Thyroid gland (tissue), 4 donors: ENCODE data around the gene HNRNPLL. TPM values are rescaled to one million over a fixed set of nuclear protein-coding genes. Genes with fewer than 3 reads are reported as not detected.

Experiments
- DNase-seq, 2 donors: peaks; one replicate each; pipeline ENCODE4 v3.0.0-alpha.2; 2019
- H3K27ac ChIP-seq, 3 donors: fragments of 200-600 bp; sonication (generic); 1 replicate in 2 of 3; 2 replicates in 1 of 3; pipeline ENCODE4 v1.5.1; 2016 to 2019; ENCODE audit warnings: mild to moderate bottlenecking in 1 of 3, moderate library complexity in 1 of 3
- H3K27me3 ChIP-seq: fragments of 200-600 bp; sonication (generic); one replicate; pipeline ENCODE4 v1.5.1; 2019
- H3K36me3 ChIP-seq, 2 donors: fragments of 200-600 bp; sonication (generic); one replicate each; pipeline ENCODE4 v1.5.1; 2016 to 2019
- H3K4me1 ChIP-seq, 2 donors: fragments of 200-600 bp; sonication (generic); one replicate each; pipeline ENCODE4 v1.5.1; 2017 to 2019
- H3K4me3 ChIP-seq, 3 donors: fragments of 200-600 bp; sonication (generic); replicated peaks in 1 of 3; 1 replicate in 2 of 3; 2 replicates in 1 of 3; pipeline ENCODE4 v1.5.1; 2016; ENCODE audit warnings: mild to moderate bottlenecking in 1 of 3
- H3K9me3 ChIP-seq: fragments of 200-600 bp; sonication (generic); one replicate; pipeline ENCODE4 v1.5.1; 2017
- CTCF ChIP-seq, 6 experiments: fragments of 200-600 bp in 3 of 6; fragments of 450-650 bp in 3 of 6; sonication (generic) in 3 of 6; IDR thresholded peaks; one replicate each; pipeline ENCODE4 v1.5.1; 2016 to 2019; ENCODE audit warnings: antibody characterized with exemption in 6 of 6, mild to moderate bottlenecking in 2 of 6, inconsistent platforms in 1 of 6, moderate library complexity in 1 of 6
- POLR2A ChIP-seq, 2 donors: fragments of 450-650 bp; IDR thresholded peaks; one replicate each; pipeline ENCODE4 v1.6.1; 2017; ENCODE audit warnings: antibody characterized with exemption in 2 of 2, mild to moderate bottlenecking in 2 of 2, moderate library complexity in 1 of 2
- WGBS, 2 donors: methylation state at CpG; one replicate each; pipeline ENCODE4 v1.1.5; 2017; 5-methylcytosine and 5-hydroxymethylcytosine counted together
- intact Hi-C: fragments of 100-400 bp; cut with DNase I; formaldehyde crosslinking; loops from one replicate; pipeline ENCODE4 v1.15.1; 2023
- total RNA-seq, 4 donors: library from RNA; depleted of rRNA; stranded (reverse); fragments of >200 nt; gene quantifications; one replicate each; pipeline ENCODE4 v1.2.3, GENCODE V29; 2016

Gene HNRNPLL
- total RNA-seq, 4 donors from 2014 or later = 60.1 to 85.1 (median 64.3) TPM

- H3K27me3 ChIP-seq = no peaks in the 10 kb centered on the region
- H3K36me3 ChIP-seq = no peaks in the 10 kb centered on the region
- H3K27ac ChIP-seq = no peak overlapping the region
- intact Hi-C loops = no loop called here
- no peaks in the 10 kb centered on the region for H3K9me3 ChIP-seq
- DNase-seq = no peak
- 76 to 89% methylated on average over 1 of the region's 1 CpG for WGBS, 2 donors
- no peak for TF ChIP-seq POLR2A (IDR thresholded peaks at IDR 0.05)
- TF ChIP-seq CTCF (IDR thresholded peaks at IDR 0.05) = no peak
- H3K4me3 ChIP-seq = no peak overlapping the region
- no peaks in the 10 kb centered on the region for H3K4me1 ChIP-seq
These were observed 27.0 kb upstream of the HNRNPLL start for GRCh38 chr2:38629684-38630083.

- Histone ChIP-seq H3K4me1 (no peaks in the 10 kb centered on the region), H3K27me3 (no peaks in the 10 kb centered on the region)
These were observed 24.7 kb upstream of the HNRNPLL start for GRCh38 chr2:38627391-38627790.

GRCh38 chr2:38626326-38627035 is 23.8 kb upstream of the HNRNPLL start:
- TF ChIP-seq CTCF (IDR thresholded peaks at IDR 0.05) = no peak
- no peak for TF ChIP-seq POLR2A (IDR thresholded peaks at IDR 0.05)
- Histone ChIP-seq H3K27me3 (no peaks in the 10 kb centered on the region), H3K4me1 (no peaks in the 10 kb centered on the region), H3K4me3 (no peak overlapping the region), H3K9me3 (no peaks in the 10 kb centered on the region), H3K36me3 (no peaks in the 10 kb centered on the region), H3K27ac (no peak overlapping the region)
- WGBS, 2 donors = 88 to 92% methylated on average over 7 of the region's 7 CpGs
- DNase-seq = no peak
- intact Hi-C loops = no loop called here

More at GRCh38 chr2:38627391-38627790, 24.7 kb upstream of the HNRNPLL start:
- intact Hi-C loops = no loop called here
- no peak for DNase-seq
- Histone ChIP-seq H3K36me3 (no peaks in the 10 kb centered on the region), H3K9me3 (no peaks in the 10 kb centered on the region), H3K27ac (no peak overlapping the region), H3K4me3 (no peak overlapping the region)
- TF ChIP-seq CTCF (IDR thresholded peaks at IDR 0.05) (no peak), POLR2A (IDR thresholded peaks at IDR 0.05) (no peak)
- WGBS, 2 donors = 76 to 78% methylated on average over 4 of the region's 4 CpGs

GRCh38 chr2:38622210-38622609 is 19.5 kb upstream of the HNRNPLL start:
- no peak overlapping the region for H3K4me3 ChIP-seq
- no peaks in the 10 kb centered on the region for H3K9me3 ChIP-seq
- H3K27ac ChIP-seq = no peak overlapping the region
- H3K36me3 ChIP-seq = no peaks in the 10 kb centered on the region
- DNase-seq = no peak
- 90% methylated on average over 3 of the region's 3 CpGs for WGBS, 2 donors
- H3K27me3 ChIP-seq = no peaks in the 10 kb centered on the region
- H3K4me1 ChIP-seq = peaks cover 5 to 19% of the 10 kb centered on the region in 2 donors
- no peak for TF ChIP-seq POLR2A (IDR thresholded peaks at IDR 0.05)
- no peak for TF ChIP-seq CTCF (IDR thresholded peaks at IDR 0.05)
- intact Hi-C loops = no loop called here

- Histone ChIP-seq H3K27me3 (no peaks in the 10 kb centered on the region), H3K9me3 (no peaks in the 10 kb centered on the region), H3K36me3 (no peaks in the 10 kb centered on the region), H3K4me3 (no peak overlapping the region), H3K4me1 (peaks cover 5 to 19% of the 10 kb centered on the region in 2 donors), H3K27ac (no peak overlapping the region)
- no peak for TF ChIP-seq POLR2A (IDR thresholded peaks at IDR 0.05)
- TF ChIP-seq CTCF (IDR thresholded peaks at IDR 0.05) = no peak
- no peak for DNase-seq
- intact Hi-C loops = no loop called here
These were observed 18.3 kb upstream of the HNRNPLL start for GRCh38 chr2:38621018-38621417.
